ENCODE measurements around the gene TASOR. TPM values are rescaled to one million over a fixed set of nuclear protein-coding genes. Genes with fewer than 3 reads are reported as not detected.
"Not testable (repeated sequence)": the region's sequence is repeated elsewhere in the genome, so short reads cannot be mapped to it uniquely, and the experiment has no call there.

Gene TASOR
- total and polyA plus RNA-seq, 4 donors, result 5.6 to 51.3 (median 19.2) TPM

DNA sequence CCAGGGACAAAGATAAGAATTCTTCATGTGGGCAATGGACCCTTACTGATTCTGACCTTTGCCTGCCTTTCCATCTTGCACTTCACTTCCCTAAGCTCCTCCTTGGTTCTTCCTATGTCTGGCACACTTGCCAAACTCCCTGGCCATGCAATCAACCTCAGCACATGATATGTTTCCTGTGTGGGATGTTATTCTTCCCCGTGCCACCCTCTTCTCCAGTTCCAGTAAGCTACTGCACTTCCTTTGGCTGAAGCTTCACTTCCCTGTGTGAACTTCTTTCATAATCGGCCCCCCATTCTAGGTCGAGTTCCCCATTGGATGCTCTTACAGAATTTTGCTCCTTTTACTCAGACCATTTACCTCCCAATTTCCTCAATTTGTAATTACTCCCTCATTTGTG is 10.7 kb upstream of the TASOR start:
- no peaks in the 10 kb centered on the region for H3K9me3 ChIP-seq (ENCODE audit: control insufficient read depth in 4 of 4, low read length in 3 of 4)
- H3K27ac ChIP-seq (ENCODE audit: low read depth in 1 of 2, low read length in 2 of 2), result no peak overlapping the region
- no peak for DNase-seq (ENCODE audit: low spot score)

DNA sequence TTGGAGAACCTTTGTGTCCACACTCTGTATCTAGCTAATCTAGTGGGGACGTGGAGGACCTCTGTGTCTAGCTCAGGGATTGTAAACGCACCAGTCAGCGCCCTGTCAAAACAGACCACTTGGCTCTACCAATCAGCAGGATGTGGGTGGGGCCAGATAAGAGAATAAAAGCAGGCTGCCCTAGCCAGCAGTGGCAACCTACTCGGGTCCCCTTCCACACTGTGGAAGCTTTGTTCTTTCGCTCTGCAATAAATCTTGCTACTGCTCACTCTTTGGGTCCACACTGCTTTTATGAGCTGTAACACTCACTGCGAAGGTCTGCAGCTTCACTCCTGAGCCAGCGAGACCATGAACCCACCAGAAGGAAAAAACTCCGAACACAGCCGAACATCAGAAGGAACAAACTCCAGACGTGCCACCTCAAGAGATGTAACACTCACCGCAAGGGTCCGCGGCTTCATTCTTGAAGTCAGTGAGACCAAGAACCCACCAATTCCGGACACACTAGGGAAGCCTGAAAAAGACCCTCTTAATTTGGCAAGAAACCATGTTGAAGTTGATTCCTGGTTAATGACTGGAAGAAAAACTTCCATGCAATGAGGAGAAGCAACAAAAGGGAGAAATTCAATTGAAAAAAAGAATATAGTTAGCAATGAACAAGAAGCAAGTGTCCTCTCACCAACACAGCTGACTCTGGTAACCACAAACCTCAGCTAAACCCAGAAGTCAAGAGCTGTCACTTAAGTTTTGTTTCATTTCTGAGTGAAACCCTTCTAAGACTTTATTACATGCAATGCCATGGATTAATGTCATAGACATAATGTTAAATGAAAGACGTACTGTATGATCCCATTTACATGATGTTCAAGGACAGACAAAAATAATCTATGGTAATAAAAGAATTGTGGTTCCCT is 9.7 kb upstream of the TASOR start:
- 83% methylated on average over 15 of the region's 15 CpGs for WGBS
- not testable (repeated sequence) for H3K4me3 ChIP-seq (ENCODE audit: low read depth in 1 of 3, low read length in 3 of 3); H3K9ac ChIP-seq (ENCODE audit: low read depth in 1 of 2, low read length in 2 of 2); H3K4me1 ChIP-seq (ENCODE audit: control insufficient read depth in 4 of 4, insufficient read depth in 4 of 4, low read length in 3 of 4); H3K36me3 ChIP-seq (ENCODE audit: control insufficient read depth in 4 of 4, insufficient read depth in 3 of 4, low read depth in 1 of 4, low read length in 3 of 4); H3K9me3 ChIP-seq (ENCODE audit: control insufficient read depth in 4 of 4, low read length in 3 of 4); H3K27ac ChIP-seq (ENCODE audit: low read depth in 1 of 2, low read length in 2 of 2); H3K27me3 ChIP-seq (ENCODE audit: control insufficient read depth in 4 of 4, insufficient read depth in 4 of 4, low read length in 3 of 4); DNase-seq (ENCODE audit: low spot score)

More for the DNA sequence above, 10.7 kb upstream of the TASOR start:
- no peaks in the 10 kb centered on the region for H3K36me3 ChIP-seq (ENCODE audit: control insufficient read depth in 4 of 4, insufficient read depth in 3 of 4, low read depth in 1 of 4, low read length in 3 of 4)
- WGBS, result 64% methylated on average over 3 of the region's 3 CpGs
- no peak overlapping the region for H3K9ac ChIP-seq (ENCODE audit: low read depth in 1 of 2, low read length in 2 of 2)
- peaks cover 0 to 4% (median 0%) of the 10 kb centered on the region in 4 donors for H3K4me1 ChIP-seq (ENCODE audit: control insufficient read depth in 4 of 4, insufficient read depth in 4 of 4, low read length in 3 of 4)
- no peak for TF ChIP-seq NR2F2 (IDR thresholded peaks at IDR 0.05)
- no peak for TF ChIP-seq RXRA (IDR thresholded peaks at IDR 0.05)
- no peak for TF ChIP-seq HNF4A (conservative IDR thresholded peaks at IDR 0.05)
- TF ChIP-seq JUND (IDR thresholded peaks at IDR 0.05), result no peak
- TF ChIP-seq FOXA2 (IDR thresholded peaks at IDR 0.05), result no peak
- TF ChIP-seq HNF4G (IDR thresholded peaks at IDR 0.05), result no peak
- TF ChIP-seq YY1 (IDR thresholded peaks at IDR 0.05), result no peak
- TF ChIP-seq, protein P1, sequence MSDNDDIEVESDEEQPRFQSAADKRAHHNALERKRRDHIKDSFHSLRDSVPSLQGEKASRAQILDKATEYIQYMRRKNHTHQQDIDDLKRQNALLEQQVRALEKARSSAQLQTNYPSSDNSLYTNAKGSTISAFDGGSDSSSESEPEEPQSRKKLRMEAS (IDR thresholded peaks at IDR 0.05), result no peak
- no peak for TF ChIP-seq GABPA (IDR thresholded peaks at IDR 0.05 in 1 of 2, conservative IDR thresholded peaks at IDR 0.05 in 1 of 2)
- H3K4me3 ChIP-seq (ENCODE audit: low read depth in 1 of 3, low read length in 3 of 3), result no peak overlapping the region
- no peaks in the 10 kb centered on the region for H3K27me3 ChIP-seq (ENCODE audit: control insufficient read depth in 4 of 4, insufficient read depth in 4 of 4, low read length in 3 of 4)

DNA sequence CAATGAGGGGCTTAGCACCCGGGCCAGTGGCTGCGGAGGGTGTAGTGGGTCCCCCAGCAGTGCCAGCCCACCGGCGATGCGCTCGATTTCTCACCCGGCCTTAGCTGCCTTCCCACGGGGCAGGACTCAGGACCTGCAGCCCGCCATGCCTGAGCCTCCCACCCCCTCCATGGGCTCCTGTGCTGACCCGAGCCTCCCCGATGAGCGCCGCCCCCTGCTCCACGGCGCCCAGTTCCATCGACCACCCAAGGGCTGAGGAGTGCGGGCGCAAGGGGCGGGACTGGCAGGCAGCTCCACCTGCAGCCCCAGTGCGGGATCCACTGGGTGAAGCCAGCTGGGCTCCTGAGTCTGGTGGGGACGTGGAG is 8.9 kb upstream of the TASOR start:
- H3K9me3 ChIP-seq (ENCODE audit: control insufficient read depth in 4 of 4, low read length in 3 of 4); DNase-seq (ENCODE audit: low spot score); H3K4me3 ChIP-seq (ENCODE audit: low read depth in 1 of 3, low read length in 3 of 3); H3K36me3 ChIP-seq (ENCODE audit: control insufficient read depth in 4 of 4, insufficient read depth in 3 of 4, low read depth in 1 of 4, low read length in 3 of 4); H3K27me3 ChIP-seq (ENCODE audit: control insufficient read depth in 4 of 4, insufficient read depth in 4 of 4, low read length in 3 of 4); H3K4me1 ChIP-seq (ENCODE audit: control insufficient read depth in 4 of 4, insufficient read depth in 4 of 4, low read length in 3 of 4); H3K27ac ChIP-seq (ENCODE audit: low read depth in 1 of 2, low read length in 2 of 2); H3K9ac ChIP-seq (ENCODE audit: low read depth in 1 of 2, low read length in 2 of 2): not testable (repeated sequence)
- 98% methylated on average over 20 of the region's 21 CpGs for WGBS

GRCh38 chr3:56691165-56692000 is 8.3 kb upstream of the TASOR start:
- H3K27ac ChIP-seq (ENCODE audit: low read depth in 1 of 2, low read length in 2 of 2), result no peak overlapping the region
- H3K4me3 ChIP-seq (ENCODE audit: low read depth in 1 of 3, low read length in 3 of 3), result no peak overlapping the region
- no peaks in the 10 kb centered on the region for H3K27me3 ChIP-seq (ENCODE audit: control insufficient read depth in 4 of 4, insufficient read depth in 4 of 4, low read length in 3 of 4)
- no peak overlapping the region for H3K9ac ChIP-seq (ENCODE audit: low read depth in 1 of 2, low read length in 2 of 2)
- no peaks in the 10 kb centered on the region for H3K36me3 ChIP-seq (ENCODE audit: control insufficient read depth in 4 of 4, insufficient read depth in 3 of 4, low read depth in 1 of 4, low read length in 3 of 4)
- 98% methylated on average over 19 of the region's 19 CpGs for WGBS
- H3K4me1 ChIP-seq (ENCODE audit: control insufficient read depth in 4 of 4, insufficient read depth in 4 of 4, low read length in 3 of 4), result peaks cover 0 to 4% (median 0%) of the 10 kb centered on the region in 4 donors
- no peaks in the 10 kb centered on the region for H3K9me3 ChIP-seq (ENCODE audit: control insufficient read depth in 4 of 4, low read length in 3 of 4)
- DNase-seq (ENCODE audit: low spot score), result no peak
- TF ChIP-seq RXRA (IDR thresholded peaks at IDR 0.05) (no peak), NR2F2 (IDR thresholded peaks at IDR 0.05) (no peak), FOXA1 (IDR thresholded peaks at IDR 0.05) (no peak), GABPA (IDR thresholded peaks at IDR 0.05 in 1 of 2, conservative IDR thresholded peaks at IDR 0.05 in 1 of 2) (no peak), SP1 (IDR thresholded peaks at IDR 0.05) (no peak), ATF3 (IDR thresholded peaks at IDR 0.05) (no peak), YY1 (IDR thresholded peaks at IDR 0.05) (no peak), RAD21 (IDR thresholded peaks at IDR 0.05) (no peak), TAF1 (conservative IDR thresholded peaks at IDR 0.05) (no peak)
- TF ChIP-seq, protein P1 (IDR thresholded peaks at IDR 0.05), result no peak
- TF ChIP-seq, protein P2, sequence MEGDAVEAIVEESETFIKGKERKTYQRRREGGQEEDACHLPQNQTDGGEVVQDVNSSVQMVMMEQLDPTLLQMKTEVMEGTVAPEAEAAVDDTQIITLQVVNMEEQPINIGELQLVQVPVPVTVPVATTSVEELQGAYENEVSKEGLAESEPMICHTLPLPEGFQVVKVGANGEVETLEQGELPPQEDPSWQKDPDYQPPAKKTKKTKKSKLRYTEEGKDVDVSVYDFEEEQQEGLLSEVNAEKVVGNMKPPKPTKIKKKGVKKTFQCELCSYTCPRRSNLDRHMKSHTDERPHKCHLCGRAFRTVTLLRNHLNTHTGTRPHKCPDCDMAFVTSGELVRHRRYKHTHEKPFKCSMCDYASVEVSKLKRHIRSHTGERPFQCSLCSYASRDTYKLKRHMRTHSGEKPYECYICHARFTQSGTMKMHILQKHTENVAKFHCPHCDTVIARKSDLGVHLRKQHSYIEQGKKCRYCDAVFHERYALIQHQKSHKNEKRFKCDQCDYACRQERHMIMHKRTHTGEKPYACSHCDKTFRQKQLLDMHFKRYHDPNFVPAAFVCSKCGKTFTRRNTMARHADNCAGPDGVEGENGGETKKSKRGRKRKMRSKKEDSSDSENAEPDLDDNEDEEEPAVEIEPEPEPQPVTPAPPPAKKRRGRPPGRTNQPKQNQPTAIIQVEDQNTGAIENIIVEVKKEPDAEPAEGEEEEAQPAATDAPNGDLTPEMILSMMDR (IDR thresholded peaks at IDR 0.05; ENCODE audit: low read depth, low read length, missing input control), result no peak
